SU-DHL-6 (cell line): ENCODE results near the gene MTHFD1.

Source experiments
- CTCF ChIP-seq: fragments of 200-600 bp; sonication (generic); IDR thresholded peaks from one replicate; pipeline ENCODE4 v1.5.1; 2017; ENCODE audit warnings: antibody characterized with exemption, mild to moderate bottlenecking, low read length, moderate library complexity; ENCODE audit not compliant: insufficient read depth, poor library complexity, severe bottlenecking
- EZH2phosphoT487 ChIP-seq: fragments of 200-600 bp; sonication (generic), shearing (Covaris generic); conservative IDR thresholded peaks from 2 replicates; pipeline ENCODE4 v1.6.1; 2018; ENCODE audit warnings: mild to moderate bottlenecking, antibody characterized with exemption, low read length, moderate library complexity, mixed read lengths

GRCh38 chr14:64416348-64416932, 28.3 kb downstream of the MTHFD1 start:
- no peak for TF ChIP-seq CTCF
- no peak for TF ChIP-seq EZH2phosphoT487
